ENCODE results near the gene ALG2. TPM values are rescaled to one million over a fixed set of nuclear protein-coding genes. Genes with fewer than 3 reads are reported as not detected.

Gene ALG2
- total RNA-seq, result 55.4 and 64.8 TPM in 2 replicates

GRCh38 chr9:99221621-99222415 lies at the start of gene ALG2, which contains the start of gene SEC61B:
TSS of gene ALG2 (minus strand) at chr9:99221942. CDS start at chr9:99221894, 48 bp downstream.
TSS of gene SEC61B (plus strand) at chr9:99222282. CDS start at chr9:99222364, 82 bp downstream.
- peak within 1 kb of the TSS; percentile 94 for H3K4me3 ChIP-seq (ENCODE audit: low read depth, low read length)
- TF ChIP-seq CTCF (IDR thresholded peaks at IDR 0.05; ENCODE audit: insufficient read depth, low read depth, low read length), result no peak
- peak; percentile 98 for DNase-seq (ENCODE audit: low read depth)

GRCh38 chr9:99270491-99270890 lies 48.7 kb upstream of the ALG2 start:
- no peak for TF ChIP-seq CTCF (IDR thresholded peaks at IDR 0.05; ENCODE audit: insufficient read depth, low read depth, low read length)
- DNase-seq (ENCODE audit: low read depth), result no peak
- H3K4me3 ChIP-seq (ENCODE audit: low read depth, low read length), result no peak overlapping the region

- DNase-seq (ENCODE audit: low read depth), result peak; percentile 79
- H3K4me3 ChIP-seq (ENCODE audit: low read depth, low read length), result no peak overlapping the region
- TF ChIP-seq CTCF (IDR thresholded peaks at IDR 0.05; ENCODE audit: insufficient read depth, low read depth, low read length), result no peak
These were observed 47.7 kb upstream of the ALG2 start for GRCh38 chr9:99269416-99269815.

- peak; percentile 70 for DNase-seq (ENCODE audit: low read depth)
These were observed 44.7 kb upstream of the ALG2 start for GRCh38 chr9:99266255-99267023.

GRCh38 chr9:99265691-99266090 lies 43.9 kb upstream of the ALG2 start:
- no peak overlapping the region for H3K4me3 ChIP-seq (ENCODE audit: low read depth, low read length)
- no peak for DNase-seq (ENCODE audit: low read depth)
- TF ChIP-seq CTCF (IDR thresholded peaks at IDR 0.05; ENCODE audit: insufficient read depth, low read depth, low read length), result no peak

More at GRCh38 chr9:99266255-99267023, 44.7 kb upstream of the ALG2 start:
- peak; percentile 93 for TF ChIP-seq CTCF (IDR thresholded peaks at IDR 0.05; ENCODE audit: insufficient read depth, low read depth, low read length)
- no peak overlapping the region for H3K4me3 ChIP-seq (ENCODE audit: low read depth, low read length)

GRCh38 chr9:99264070-99264680 lies 42.4 kb upstream of the ALG2 start:
- DNase-seq (ENCODE audit: low read depth), result peak; percentile 11
- peak; percentile 40 for TF ChIP-seq CTCF (IDR thresholded peaks at IDR 0.05; ENCODE audit: insufficient read depth, low read depth, low read length)
- H3K4me3 ChIP-seq (ENCODE audit: low read depth, low read length), result no peak overlapping the region
